Measurements from ENCODE around the gene PPIE.
"Not testable (repeated sequence)": the region's sequence is repeated elsewhere in the genome, so short reads cannot be mapped to it uniquely, and the experiment has no call there.

The PPIE gene

DNA sequence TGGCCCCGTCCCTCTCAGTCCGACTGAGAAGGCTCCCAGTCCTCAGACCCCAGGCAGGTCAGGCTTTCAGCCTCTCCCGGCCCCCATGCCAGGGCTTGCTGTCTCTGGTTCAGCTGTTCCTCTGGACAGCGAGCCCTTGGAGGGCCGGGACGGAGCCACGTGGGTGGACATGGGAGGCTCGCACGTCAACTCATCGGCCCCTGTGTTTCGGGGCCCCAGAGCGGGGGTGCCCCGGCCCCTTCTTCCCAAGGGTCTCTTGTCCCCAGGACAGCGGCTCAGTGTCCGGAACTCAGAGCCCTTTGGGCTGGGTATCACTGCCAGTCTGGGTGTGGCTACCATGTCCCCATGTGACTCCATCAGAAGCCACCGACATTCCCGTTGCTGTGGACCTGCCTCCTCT is 39.2 kb downstream of the PPIE start:
- DNase-seq (ENCODE audit: low spot score), result not testable (repeated sequence)

DNA sequence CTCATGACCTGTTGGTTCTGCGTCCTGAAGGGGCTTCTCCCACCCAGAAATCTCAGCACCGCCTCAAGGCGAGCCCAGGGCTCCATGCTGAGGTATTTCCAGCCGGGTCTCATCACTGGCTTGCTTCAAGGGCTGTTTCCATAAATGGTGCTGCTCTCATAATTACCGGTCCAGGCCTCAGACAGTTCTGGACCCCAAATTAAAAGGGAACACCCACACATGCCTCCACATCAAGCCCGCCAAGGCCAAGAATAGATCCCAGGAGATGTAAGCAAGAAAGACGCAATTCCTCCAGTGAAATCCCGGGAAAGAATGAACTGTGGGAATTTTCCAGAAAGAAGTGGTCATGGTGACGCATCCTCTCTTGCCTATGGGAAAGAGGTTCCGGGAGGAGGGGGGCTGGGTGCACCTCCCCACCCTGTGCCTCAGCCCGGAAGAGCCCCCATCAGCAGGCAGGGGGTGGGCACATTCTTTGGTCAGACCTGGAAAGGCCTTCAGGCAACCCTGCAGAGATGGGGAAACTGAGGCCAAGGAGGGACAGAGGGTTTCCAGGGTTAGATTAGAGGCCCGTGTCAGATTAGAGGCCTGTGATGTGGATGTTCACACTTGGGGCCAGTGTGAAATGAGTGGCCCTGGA is 39.9 kb downstream of the PPIE start:
- DNase-seq (ENCODE audit: low spot score), result not testable (repeated sequence)

DNA sequence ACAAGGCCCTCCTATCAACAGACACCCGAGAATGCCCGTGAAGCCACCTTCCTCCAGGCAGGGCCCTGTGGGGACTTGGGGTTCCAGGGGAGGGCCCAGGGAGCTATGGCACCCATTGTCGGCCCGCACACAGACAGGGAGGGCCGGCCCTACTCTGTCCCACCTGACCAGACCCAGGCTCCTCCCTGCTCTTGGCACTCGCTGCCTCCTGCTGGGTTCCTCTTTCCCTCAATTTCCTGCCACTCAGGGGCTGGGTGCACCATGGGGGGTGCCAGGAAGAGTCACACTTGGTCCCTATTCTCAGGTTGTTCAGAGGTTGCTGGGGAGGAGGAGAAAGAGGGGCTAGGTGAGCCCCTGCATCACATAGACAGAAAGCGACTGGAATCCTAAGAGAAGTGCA is 40.5 kb downstream of the PPIE start:
- DNase-seq (ENCODE audit: low spot score), result no peak

DNA sequence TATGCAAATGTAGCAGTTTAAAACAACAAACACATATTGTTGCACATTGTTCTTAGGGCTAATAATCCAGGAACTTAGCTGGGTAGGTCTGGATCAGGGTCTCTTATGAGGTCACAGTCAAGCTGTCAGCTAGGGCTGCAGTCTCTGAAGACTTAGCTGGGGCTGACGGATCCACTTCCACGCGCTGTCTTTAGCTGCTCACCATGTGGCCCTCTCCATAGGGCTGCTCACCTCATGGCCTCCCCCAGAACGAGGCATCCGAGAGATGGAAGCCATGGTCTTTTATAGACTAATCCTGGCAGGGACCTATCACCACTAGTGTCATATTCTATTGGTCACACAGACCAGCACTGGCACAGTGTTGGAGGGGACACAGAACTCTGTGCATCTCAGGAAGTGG is 41.1 kb downstream of the PPIE start:
- DNase-seq (ENCODE audit: low spot score), result no peak

DNA sequence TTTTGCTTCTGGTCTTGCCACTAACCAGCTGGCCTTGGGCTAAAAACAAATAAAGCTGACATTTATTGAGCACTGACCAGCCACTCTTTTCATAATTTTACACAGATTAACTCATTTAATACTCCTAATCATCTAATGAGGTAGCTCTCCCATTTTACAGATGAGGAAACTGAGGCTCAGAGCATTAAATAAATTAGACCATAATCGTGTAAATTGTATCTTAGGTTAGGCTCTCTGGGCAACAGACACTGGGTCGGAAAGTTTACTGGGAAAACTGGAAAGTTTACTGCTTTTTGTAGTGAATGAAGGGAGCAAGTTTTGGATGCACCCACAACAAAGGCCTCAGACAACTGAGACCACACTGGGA is 42.6 kb downstream of the PPIE start:
- no peak for DNase-seq (ENCODE audit: low spot score)

DNA sequence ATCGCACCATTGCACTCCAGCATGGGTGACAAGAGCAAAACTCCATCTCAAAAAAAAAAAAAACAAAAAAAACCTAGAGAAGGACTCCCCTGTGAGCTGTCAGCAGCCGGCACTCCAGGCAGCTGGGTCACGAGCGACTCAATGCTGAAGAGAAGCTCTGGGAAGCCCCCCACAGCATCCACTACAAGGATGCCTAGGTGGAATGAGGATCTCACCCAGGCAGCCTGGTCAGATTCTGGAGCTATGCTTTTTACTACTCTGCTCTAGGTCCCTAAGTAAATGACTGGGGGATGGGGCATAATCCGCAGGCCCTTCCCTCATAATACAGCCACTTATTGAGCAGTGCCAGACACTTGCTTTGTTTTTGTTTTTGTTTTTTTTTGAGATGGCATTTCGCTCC is 43.4 kb downstream of the PPIE start:
- DNase-seq (ENCODE audit: low spot score), result no peak

DNA sequence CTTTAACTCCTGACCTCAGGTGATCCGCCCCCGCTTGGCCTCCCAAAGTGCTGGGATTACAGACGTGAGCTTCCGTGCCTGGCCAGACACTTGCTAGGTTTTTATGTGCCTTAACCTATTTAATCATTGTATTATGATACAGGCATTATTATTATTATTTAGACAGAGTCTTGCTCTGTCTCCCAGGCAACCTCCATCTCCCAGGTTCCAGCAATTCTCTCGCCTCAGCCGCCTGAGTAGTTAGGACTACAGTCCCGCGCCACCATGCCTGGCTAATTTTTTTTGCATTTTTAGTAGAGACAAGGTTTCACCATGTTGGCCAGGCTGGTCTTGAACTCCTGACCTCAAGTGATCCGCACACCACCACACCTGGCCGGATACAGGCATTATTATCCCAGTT is 44.0 kb downstream of the PPIE start:
- not testable (repeated sequence) for DNase-seq (ENCODE audit: low spot score)

DNA sequence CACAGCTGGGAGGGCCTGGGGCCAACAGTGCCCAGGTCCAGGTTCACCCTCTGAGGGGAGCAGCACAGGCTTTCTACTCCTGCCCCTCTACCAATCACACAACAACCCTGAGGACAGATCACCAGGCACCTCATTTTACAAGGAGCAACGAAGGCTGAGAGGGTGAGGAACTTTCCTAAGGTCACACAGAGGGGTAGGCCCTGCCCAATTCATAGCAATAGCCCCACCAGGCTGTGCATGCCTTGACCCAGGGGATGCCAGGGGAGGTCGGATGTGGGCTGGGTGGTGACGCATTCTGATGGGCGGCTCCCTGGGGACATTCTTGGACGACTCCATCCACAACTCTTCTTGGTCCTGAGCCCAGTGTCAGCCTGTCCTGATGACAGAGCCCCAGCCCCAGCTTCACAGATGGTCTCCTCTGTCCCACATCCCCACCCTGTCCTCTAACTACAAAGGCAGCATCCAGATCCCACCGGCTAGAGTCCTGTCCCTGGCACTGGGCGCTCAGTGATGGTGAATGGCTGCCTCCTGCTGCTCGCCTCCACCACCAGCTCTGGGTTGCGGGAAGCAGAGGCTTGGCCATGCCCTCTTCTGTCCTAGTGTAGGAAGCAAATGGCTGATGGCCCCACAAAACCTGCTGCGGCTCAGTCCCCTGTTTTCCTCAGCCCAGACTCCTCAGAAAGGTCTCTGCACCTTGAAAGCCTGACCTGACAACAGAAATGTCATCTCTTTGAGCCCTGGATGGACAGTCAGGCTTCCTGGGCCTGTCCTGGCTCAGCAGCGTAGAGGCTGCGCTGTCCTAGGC is 47.8 kb downstream of the PPIE start:
- DNase-seq (ENCODE audit: low spot score), result not testable (repeated sequence)

DNA sequence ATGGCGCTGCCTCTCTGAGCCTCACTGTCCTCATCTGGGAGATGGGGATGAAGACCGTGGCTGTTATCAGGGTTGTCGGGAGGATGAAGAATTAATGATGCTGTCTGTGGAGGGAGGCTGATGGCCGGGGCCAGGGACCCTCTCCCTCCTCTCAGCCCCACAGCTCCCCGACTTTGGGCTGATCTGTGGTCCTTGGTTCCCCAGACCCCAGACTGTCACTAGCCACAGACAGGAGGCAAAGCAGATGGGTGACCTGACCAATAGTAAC is 48.4 kb downstream of the PPIE start:
- not testable (repeated sequence) for DNase-seq (ENCODE audit: low spot score)

DNA sequence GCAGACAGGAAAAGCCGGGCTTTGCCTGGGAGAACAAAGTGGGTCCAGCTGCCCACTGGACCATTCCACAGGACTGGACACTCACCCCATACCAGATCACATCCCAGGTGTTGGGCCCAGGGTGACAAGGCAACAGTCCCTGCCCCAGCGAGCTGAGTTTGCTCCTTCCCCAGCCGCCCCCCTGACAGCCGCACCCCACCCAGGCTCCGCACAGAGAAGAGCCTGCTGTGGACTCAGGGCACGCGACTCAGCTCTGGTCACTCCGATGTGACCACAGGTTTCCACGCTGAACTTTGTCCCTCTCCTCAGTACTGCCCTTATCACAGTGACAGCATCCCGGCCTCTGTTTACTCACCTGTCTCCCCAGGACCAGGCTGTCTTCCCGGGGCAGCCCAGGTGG is 48.8 kb downstream of the PPIE start:
- DNase-seq (ENCODE audit: low spot score), result no peak

DNA sequence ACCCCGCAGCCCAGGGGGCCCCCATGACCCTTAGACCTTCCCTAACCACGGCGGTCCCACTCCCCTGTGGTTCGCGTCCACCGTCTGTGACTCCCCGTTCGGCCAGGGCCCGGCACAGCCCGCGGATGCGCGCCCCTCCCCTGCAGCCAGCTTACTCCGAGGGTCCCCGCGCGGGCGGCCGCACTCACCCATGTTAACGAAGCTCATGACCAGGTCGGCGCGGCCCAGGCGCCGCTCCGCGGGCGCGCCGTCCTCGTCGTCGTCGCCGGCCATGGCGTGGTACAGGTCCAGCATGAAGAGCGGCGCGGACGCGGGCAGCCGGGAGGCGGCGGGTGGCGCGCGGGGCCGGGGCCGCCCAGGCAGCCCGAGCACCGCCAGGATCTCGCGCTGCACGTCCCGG is 49.3 kb downstream of the PPIE start:
- not testable (repeated sequence) for DNase-seq (ENCODE audit: low spot score)

DNA sequence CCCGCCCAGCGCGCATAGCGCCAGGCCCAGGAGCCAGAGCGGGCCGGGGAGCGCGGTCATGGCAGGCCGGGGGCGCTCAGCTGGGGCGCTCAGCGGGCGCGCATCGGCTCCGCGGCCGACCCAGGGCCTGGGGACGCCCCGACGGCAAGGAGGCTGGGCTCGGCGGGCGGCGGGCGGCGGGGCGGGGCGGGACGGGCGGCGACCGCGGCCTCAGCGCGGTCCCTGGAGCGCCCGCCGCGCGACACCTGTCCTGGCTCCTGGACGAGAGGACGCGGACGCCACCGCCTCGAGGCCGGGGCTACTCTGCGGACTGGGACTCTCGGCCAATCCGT is 49.7 kb downstream of the PPIE start:
- no peak for DNase-seq (ENCODE audit: low spot score)

DNA sequence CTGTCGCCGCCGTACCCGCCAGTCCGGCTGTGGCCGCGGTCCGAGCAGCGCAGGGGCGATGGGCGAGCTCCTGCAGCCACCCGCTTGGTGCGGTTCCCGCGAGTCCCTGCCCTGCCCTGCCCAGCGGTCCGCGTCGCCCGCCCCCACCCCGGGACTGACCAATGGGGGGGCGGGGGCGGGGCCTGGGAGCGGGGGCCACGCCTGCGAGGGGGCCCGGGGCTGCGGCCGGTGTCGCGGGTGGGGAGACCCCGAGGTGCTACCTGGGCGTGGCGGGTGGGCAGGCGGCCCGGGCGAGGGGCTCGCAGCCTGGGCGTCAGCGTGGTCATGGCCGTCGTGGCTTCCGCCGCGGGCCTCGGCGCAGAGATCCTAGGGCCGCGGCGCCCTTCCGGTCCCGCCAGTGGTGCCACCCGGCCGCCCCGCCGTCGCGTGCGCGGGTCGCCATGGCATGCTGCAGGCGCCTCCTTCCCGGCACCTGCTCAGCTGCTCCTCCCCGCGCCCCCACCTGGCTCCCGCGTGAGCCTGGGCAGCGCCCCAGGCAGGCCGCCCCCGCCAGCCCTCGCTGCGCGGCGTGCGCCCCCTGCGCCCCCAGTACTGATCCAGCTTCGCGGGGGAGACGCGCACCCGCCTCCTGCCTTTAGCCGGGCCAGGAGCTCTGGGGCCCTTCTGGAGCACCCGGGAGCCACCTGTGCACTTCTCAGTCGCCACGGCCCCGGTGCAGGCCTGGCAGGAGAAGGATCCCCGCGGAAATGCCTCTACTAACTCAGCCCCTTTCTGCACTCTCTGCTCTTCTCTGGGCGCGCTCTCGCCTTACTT is 50.3 kb downstream of the PPIE start, which contains the start of gene BMP8B:
Gene BMP8B (minus strand): TSS at position 108 of the 813 bp plus-strand sequence. CDS start 380 bp downstream, outside the sequence.
- DNase-seq (ENCODE audit: low spot score), result no peak

DNA sequence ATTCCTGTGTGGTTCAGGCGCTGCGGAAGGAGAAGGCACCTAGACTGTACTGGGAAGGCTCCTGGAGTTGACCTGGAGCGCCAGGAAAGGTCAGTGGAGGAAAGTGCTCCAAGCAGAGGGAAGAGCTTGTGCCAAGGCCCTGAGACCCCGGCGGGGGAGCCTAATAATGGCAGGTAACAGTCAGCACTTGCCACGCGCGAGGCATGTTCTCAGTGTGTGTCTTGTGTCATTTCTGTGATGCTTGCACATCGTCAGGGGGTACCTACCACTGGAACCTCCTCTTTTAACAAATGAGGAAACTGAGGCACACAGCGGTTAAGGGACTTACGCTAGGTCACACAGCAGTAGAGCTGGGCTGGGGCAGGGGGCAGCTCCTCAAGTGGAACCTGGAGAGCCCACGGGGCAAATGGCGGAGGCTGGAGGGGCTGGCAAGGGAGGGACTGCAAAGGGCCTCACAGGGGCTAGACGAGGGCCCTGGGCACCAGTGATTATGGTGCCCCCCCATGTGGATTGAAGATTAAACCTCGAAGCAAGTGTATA is 51.0 kb downstream of the PPIE start:
- no peak for DNase-seq (ENCODE audit: low spot score)

DNA sequence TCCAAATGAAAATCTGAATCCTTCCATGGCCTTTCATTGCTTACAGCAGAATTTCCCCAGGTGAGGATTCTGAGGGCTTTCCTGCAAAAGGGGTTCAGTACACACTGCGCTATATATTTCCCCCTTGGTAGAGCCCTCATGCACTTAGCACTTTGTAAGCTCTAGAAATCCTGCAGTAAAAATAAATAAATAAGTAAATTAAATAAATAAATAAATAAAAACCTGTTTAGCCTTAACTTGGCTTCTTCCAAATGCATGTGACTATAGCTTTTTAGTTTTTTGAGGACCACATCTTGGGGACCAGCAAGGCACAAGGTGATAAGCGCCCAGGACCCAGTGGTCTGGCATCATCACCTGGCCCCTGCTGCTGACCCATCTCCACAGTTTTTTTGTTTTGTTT is 53.2 kb downstream of the PPIE start:
- DNase-seq (ENCODE audit: low spot score), result no peak

DNA sequence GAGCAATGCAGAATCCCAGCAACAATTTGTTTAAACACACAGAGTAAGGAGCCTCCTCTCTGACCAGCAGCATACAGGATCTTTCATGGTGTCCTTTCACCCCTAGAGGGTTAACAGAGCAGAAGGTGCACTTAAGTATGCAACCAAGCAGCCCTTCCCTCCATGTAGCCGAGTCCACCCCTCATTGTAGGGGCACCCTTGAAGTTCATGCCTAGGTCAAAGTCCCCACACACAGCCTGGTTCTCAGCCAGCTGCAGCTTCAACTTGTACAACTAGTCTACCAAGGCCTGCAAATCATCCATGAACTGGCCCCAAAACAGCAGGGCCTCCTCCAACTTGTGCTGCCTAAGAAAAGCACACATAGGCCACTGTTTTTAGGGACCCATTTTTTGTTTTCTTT is 57.0 kb downstream of the PPIE start:
- no peak for DNase-seq (ENCODE audit: low spot score)

DNA sequence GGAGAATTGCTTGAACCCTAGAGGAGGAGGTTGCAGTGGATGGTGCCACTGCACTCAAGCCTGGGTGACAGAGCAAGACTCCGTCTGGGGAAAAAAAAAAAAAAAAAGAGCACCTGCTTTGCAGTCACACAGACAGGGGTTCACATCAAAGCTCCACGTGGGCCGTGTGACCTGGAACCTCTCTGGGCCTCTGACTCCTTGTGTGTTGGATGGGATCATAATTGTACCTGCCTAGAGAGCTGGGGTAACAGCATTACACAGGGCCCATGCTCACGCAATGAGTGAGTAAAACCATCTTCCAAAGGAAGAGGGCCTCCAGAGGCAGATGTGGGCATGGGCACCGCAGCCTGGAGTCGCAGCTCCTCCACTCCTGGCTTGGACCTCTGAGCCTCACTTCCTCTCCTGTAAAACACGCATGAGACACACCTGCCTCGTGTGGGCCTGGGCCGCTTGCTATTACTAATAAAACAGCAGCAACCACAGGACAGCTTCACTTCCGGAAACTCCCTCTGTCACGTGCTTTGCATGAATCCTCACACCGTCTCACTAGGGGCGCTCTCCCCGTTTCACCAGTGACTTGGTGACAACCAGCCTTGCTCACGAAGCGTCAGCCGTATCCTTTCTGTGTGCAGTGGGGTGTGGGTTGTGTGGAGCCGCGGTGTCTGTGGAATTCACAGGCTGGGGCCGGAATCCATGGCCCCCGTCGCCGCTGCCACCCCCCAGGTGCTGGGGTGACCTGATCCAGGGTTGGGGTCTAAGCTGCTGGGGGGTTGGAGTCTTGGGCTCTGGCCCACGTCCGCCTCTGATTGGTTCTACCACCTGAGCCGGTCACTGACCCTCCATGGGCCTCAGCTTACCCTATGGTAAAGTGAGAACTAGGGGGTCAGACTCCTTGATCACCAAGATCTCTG is 60.4 kb downstream of the PPIE start:
- DNase-seq (ENCODE audit: low spot score), result peak; percentile 59

DNA sequence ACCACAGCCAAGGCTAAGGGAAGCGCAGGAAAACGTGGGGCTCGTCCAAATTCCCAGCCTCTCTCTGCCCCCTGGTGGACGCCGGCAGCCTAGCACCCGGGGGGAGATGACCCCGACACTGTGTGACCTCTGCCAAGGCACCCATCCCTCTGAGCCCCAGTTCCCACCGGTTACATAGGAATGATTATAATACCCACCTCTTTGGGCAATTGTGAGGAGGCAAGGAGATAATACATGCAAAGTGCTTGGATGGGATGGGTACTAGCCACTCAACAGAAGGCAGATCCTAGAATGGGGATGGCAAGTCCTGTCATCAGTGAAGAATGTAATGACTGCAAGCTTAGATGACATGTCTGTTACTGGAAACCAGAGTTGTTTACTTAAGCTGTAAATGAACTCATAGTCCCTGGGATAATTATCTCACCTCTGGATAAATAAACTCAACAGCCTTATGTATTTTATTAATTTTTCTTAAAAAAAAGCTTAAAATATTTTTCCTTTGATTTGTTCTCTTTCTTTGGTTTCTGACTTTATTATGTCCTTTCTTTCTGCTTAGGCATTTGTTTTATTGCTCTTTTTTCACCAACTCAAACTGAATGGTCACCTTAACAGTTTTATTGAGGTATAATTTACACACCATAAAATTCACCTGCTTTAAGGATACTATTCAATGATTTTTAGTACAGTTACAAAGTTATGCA is 61.2 kb downstream of the PPIE start:
- DNase-seq (ENCODE audit: low spot score), result peak; percentile 54

DNA sequence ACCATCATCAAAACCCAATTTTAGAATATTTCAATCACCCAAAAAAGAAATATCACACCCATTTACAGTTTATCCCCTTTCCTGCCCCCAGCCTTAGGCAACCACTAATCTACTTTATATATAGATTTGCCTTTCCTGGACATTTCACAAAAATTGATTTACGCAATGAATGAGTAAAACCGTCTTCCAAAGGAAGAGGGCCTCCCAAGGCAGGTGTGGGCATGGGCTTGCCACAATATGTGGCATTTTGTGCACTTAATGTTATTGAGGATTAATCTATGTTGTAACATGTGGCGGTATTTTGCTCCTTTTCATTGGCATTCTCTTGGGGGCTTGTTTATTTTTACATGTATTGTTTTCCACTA is 61.8 kb downstream of the PPIE start:
- DNase-seq (ENCODE audit: low spot score), result no peak

DNA sequence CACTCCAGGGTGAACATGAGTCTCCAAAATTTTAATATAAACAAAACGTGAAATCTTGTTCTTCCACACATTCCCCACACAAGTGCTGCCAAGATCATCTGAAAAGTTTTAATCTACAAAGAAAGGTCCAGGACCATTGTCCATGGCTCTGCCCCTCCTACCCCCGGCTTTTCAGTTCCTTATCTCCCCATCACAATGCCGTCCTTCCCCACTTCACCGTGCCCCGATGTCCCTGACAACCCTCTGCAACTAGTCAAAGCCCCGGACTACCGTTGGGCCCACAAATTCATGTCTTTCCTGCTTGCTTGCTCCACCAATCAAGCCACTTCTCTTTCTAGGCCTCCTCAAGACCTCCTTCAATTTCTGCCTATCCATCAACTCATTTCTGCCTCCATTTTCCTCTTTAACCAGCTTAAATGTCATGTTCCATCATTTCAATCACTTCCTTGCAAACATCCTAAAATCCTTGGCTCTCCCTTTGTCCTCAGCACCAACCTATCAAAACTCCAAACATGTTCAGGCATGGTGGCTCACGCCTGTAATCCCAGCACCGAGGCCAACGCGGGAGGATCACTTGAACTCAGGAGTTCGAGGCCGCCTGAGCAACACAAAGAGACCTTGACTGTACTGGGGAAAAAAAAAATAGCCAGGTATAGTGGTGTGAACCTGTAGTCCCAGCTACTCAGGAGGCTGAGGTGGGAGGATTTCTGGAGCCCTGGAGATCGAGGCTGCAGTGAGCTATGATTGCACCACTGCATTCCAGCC is 64.0 kb downstream of the PPIE start:
- no peak for DNase-seq (ENCODE audit: low spot score)

DNA sequence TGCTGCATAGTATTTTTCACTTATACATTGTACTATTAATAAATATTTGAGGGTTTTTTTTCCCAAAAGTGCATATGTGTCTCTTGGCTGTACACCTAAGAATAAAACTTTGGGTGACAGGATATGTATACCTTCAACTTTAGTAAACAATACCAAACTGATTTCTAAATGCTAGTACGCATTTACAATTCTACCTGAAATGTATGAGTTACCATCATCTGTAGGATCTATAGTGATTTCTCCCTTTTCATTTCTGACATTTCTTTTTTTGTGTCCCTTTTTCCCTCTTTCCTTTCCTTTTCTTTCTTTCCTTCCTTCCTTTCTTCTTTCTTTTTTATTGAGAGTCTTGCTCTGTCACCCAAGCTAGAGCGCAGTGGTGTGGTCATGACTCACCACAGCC is 66.7 kb downstream of the PPIE start:
- no peak for DNase-seq (ENCODE audit: low spot score)
